ENCODE results near the gene LAD1.

LAD1 gene

DNA sequence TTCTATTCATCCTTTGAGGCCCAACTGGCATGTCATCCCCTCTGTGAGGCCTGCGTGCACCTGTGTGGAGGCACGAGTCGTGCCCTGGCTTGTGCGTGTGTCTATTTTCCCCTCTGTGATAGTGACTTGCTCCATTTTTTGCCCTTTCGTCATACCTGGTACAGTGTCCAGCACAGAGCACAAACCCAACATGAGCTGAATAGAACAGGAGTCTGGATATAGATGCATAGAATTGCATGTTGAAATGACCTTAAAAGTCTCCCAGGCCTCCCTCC lies 54.1 kb downstream of the LAD1 start:
- TF ChIP-seq, protein P1, sequence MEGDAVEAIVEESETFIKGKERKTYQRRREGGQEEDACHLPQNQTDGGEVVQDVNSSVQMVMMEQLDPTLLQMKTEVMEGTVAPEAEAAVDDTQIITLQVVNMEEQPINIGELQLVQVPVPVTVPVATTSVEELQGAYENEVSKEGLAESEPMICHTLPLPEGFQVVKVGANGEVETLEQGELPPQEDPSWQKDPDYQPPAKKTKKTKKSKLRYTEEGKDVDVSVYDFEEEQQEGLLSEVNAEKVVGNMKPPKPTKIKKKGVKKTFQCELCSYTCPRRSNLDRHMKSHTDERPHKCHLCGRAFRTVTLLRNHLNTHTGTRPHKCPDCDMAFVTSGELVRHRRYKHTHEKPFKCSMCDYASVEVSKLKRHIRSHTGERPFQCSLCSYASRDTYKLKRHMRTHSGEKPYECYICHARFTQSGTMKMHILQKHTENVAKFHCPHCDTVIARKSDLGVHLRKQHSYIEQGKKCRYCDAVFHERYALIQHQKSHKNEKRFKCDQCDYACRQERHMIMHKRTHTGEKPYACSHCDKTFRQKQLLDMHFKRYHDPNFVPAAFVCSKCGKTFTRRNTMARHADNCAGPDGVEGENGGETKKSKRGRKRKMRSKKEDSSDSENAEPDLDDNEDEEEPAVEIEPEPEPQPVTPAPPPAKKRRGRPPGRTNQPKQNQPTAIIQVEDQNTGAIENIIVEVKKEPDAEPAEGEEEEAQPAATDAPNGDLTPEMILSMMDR (IDR thresholded peaks at IDR 0.05; ENCODE audit: low read depth, low read length, poor library complexity, severe bottlenecking), result no peak
- TF ChIP-seq EZH2phosphoT487 (IDR thresholded peaks at IDR 0.05; ENCODE audit: borderline replicate concordance, low read length), result no peak

GRCh38 chr1:201344206-201345080 lies 54.7 kb downstream of the LAD1 start:
- Histone ChIP-seq H3K4me1 (ENCODE audit: control insufficient read depth, low read length) (no peaks in the 10 kb centered on the region), H3K9me3 (ENCODE audit: control insufficient read depth, insufficient read depth, low read length) (no peaks in the 10 kb centered on the region), H4K20me1 (ENCODE audit: control insufficient read depth, insufficient read depth, low read depth, low read length) (no peaks in the 10 kb centered on the region), H3F3A (ENCODE audit: control insufficient read depth, insufficient read depth) (no peaks in the 10 kb centered on the region), H3K4me3 (ENCODE audit: low read length) (no peak overlapping the region), H3K27me3 (ENCODE audit: control insufficient read depth, low read length) (peaks cover 14% of the 10 kb centered on the region), H3K36me3 (ENCODE audit: control insufficient read depth, low read length) (no peaks in the 10 kb centered on the region), H3K4me2 (ENCODE audit: low read length) (no peak overlapping the region), H3K27ac (ENCODE audit: low read depth, low read length) (no peak overlapping the region), H3K9me2 (replicated peaks; ENCODE audit: control insufficient read depth, low read length) (no peaks in the 10 kb centered on the region), H3K79me2 (ENCODE audit: control insufficient read depth, low read length) (no peaks in the 10 kb centered on the region)
- TF ChIP-seq EZH2phosphoT487 (IDR thresholded peaks at IDR 0.05; ENCODE audit: borderline replicate concordance, low read length), result no peak
- TF ChIP-seq, protein P1 (IDR thresholded peaks at IDR 0.05; ENCODE audit: low read depth, low read length, poor library complexity, severe bottlenecking), result no peak

More for the DNA sequence above, 54.1 kb downstream of the LAD1 start:
- H3F3A ChIP-seq (ENCODE audit: control insufficient read depth, insufficient read depth), result no peaks in the 10 kb centered on the region
- H3K9me2 ChIP-seq (replicated peaks; ENCODE audit: control insufficient read depth, low read length), result no peaks in the 10 kb centered on the region
- H3K4me3 ChIP-seq (ENCODE audit: low read length), result no peak overlapping the region
- no peaks in the 10 kb centered on the region for H4K20me1 ChIP-seq (ENCODE audit: control insufficient read depth, insufficient read depth, low read depth, low read length)
- H3K79me2 ChIP-seq (ENCODE audit: control insufficient read depth, low read length), result no peaks in the 10 kb centered on the region
- H3K36me3 ChIP-seq (ENCODE audit: control insufficient read depth, low read length), result no peaks in the 10 kb centered on the region
- H3K27ac ChIP-seq (ENCODE audit: low read depth, low read length), result no peak overlapping the region
- no peaks in the 10 kb centered on the region for H3K4me1 ChIP-seq (ENCODE audit: control insufficient read depth, low read length)
- H3K4me2 ChIP-seq (ENCODE audit: low read length), result no peak overlapping the region
- H3K27me3 ChIP-seq (ENCODE audit: control insufficient read depth, low read length), result peaks cover 14% of the 10 kb centered on the region
- H3K9me3 ChIP-seq (ENCODE audit: control insufficient read depth, insufficient read depth, low read length), result no peaks in the 10 kb centered on the region

DNA sequence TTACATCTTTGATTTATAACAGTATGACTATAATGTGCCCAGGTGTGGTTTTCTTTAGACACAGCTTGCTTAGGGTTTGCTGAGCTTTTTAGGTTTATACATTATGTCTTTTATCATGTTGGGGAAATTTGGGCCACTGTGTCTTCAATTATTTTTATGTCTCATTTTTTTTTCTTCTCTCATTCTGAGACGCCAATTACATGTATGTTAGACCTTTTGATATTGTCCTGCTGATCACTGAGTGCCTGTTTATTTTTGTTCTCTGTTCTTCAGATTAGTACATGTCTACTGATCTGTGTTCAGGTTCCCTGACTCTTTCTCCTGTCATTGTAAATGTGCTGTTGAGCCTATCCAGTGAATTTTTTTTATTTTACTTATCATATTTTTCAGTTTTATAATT lies 57.7 kb downstream of the LAD1 start:
- Histone ChIP-seq H3F3A (ENCODE audit: control insufficient read depth, insufficient read depth) (no peaks in the 10 kb centered on the region), H3K79me2 (ENCODE audit: control insufficient read depth, low read length) (no peaks in the 10 kb centered on the region), H4K20me1 (ENCODE audit: control insufficient read depth, insufficient read depth, low read depth, low read length) (no peaks in the 10 kb centered on the region), H3K27me3 (ENCODE audit: control insufficient read depth, low read length) (peaks cover 8% of the 10 kb centered on the region), H3K4me1 (ENCODE audit: control insufficient read depth, low read length) (no peaks in the 10 kb centered on the region), H3K4me3 (ENCODE audit: low read length) (no peak overlapping the region), H3K9me2 (replicated peaks; ENCODE audit: control insufficient read depth, low read length) (no peaks in the 10 kb centered on the region), H3K27ac (ENCODE audit: low read depth, low read length) (no peak overlapping the region), H3K36me3 (ENCODE audit: control insufficient read depth, low read length) (no peaks in the 10 kb centered on the region), H3K9me3 (ENCODE audit: control insufficient read depth, insufficient read depth, low read length) (no peaks in the 10 kb centered on the region), H3K4me2 (ENCODE audit: low read length) (no peak overlapping the region)
- TF ChIP-seq, protein P1 (IDR thresholded peaks at IDR 0.05; ENCODE audit: low read depth, low read length, poor library complexity, severe bottlenecking), result no peak
- no peak for TF ChIP-seq EZH2phosphoT487 (IDR thresholded peaks at IDR 0.05; ENCODE audit: borderline replicate concordance, low read length)

Measured in DOHH2 (cell line).